ENCODE measurements around the gene PLAAT4. TPM values are rescaled to one million over a fixed set of nuclear protein-coding genes. Genes with fewer than 3 reads are reported as not detected.
A peak's percentile ranks its signal among the peaks of the same experiment; 100 is the strongest.

PLAAT4 gene
- total and polyA plus RNA-seq, 2 experiments from 2014 or later: 7.9 to 13.7 TPM

- Histone ChIP-seq H3K4me1 (ENCODE audit: insufficient read depth) (no peaks in the 10 kb centered on the region), H3K9me3 (ENCODE audit: low read depth) (peaks cover 2% of the 10 kb centered on the region), H2AFZ (no peak overlapping the region), H3K4me3 (no peak overlapping the region), H3K4me2 (no peak overlapping the region), H3K36me3 (replicated peaks; ENCODE audit: insufficient read depth, low read depth) (no peaks in the 10 kb centered on the region), H4K20me1 (ENCODE audit: insufficient read depth, poor library complexity, severe bottlenecking) (no peaks in the 10 kb centered on the region), H3K79me2 (no peaks in the 10 kb centered on the region), H3K27ac (peak overlapping the region; percentile 30), H3K27me3 (no peaks in the 10 kb centered on the region), H3K9me2 (replicated peaks; ENCODE audit: insufficient read depth) (no peaks in the 10 kb centered on the region)
- 78% methylated on average over 5 of the region's 5 CpGs for WGBS (ENCODE audit: low lambda C conversion rate, missing lambda C conversion rate)
- TF ChIP-seq EZH2phosphoT487 (IDR thresholded peaks at IDR 0.05; ENCODE audit: low read depth, severe bottlenecking, unreplicated experiment) (no peak), EZH2 (IDR thresholded peaks at IDR 0.05; ENCODE audit: borderline replicate concordance) (no peak), CTCF (IDR thresholded peaks at IDR 0.05; ENCODE audit: poor library complexity) (no peak)
- DNase-seq (ENCODE audit: low spot score): no peak
Measured at GRCh38 chr11:63520606-63521170, 15.9 kb upstream of the PLAAT4 start.

GRCh38 chr11:63521896-63522295, 14.7 kb upstream of the PLAAT4 start:
- H3K27me3 ChIP-seq: no peaks in the 10 kb centered on the region
- H3K9me3 ChIP-seq (ENCODE audit: low read depth): peaks cover 2% of the 10 kb centered on the region
- TF ChIP-seq EZH2 (IDR thresholded peaks at IDR 0.05; ENCODE audit: borderline replicate concordance) (no peak), CTCF (IDR thresholded peaks at IDR 0.05; ENCODE audit: poor library complexity) (no peak), EZH2phosphoT487 (IDR thresholded peaks at IDR 0.05; ENCODE audit: low read depth, severe bottlenecking, unreplicated experiment) (no peak)
- no peaks in the 10 kb centered on the region for H3K9me2 ChIP-seq (replicated peaks; ENCODE audit: insufficient read depth)
- no peaks in the 10 kb centered on the region for H3K4me1 ChIP-seq (ENCODE audit: insufficient read depth)
- H3K36me3 ChIP-seq (replicated peaks; ENCODE audit: insufficient read depth, low read depth): no peaks in the 10 kb centered on the region
- H4K20me1 ChIP-seq (ENCODE audit: insufficient read depth, poor library complexity, severe bottlenecking): no peaks in the 10 kb centered on the region
- H3K4me3 ChIP-seq: no peak overlapping the region
- H3K4me2 ChIP-seq: no peak overlapping the region
- no peaks in the 10 kb centered on the region for H3K79me2 ChIP-seq
- H3K27ac ChIP-seq: peak overlapping the region; percentile 30
- WGBS (ENCODE audit: low lambda C conversion rate, missing lambda C conversion rate): 90% methylated on average over 2 of the region's 2 CpGs
- H2AFZ ChIP-seq: no peak overlapping the region
- DNase-seq (ENCODE audit: low spot score): no peak

- Histone ChIP-seq H3K9me2 (replicated peaks; ENCODE audit: insufficient read depth) (no peaks in the 10 kb centered on the region), H3K9me3 (ENCODE audit: low read depth) (peaks cover 2% of the 10 kb centered on the region), H3K4me1 (ENCODE audit: insufficient read depth) (peaks cover 9% of the 10 kb centered on the region), H3K27ac (peak overlapping the region; percentile 44), H3K4me2 (no peak overlapping the region), H3K4me3 (no peak overlapping the region), H3K36me3 (replicated peaks; ENCODE audit: insufficient read depth, low read depth) (no peaks in the 10 kb centered on the region), H2AFZ (no peak overlapping the region), H3K27me3 (no peaks in the 10 kb centered on the region), H3K79me2 (no peaks in the 10 kb centered on the region), H4K20me1 (ENCODE audit: insufficient read depth, poor library complexity, severe bottlenecking) (no peaks in the 10 kb centered on the region)
- DNase-seq (ENCODE audit: low spot score): no peak
- WGBS (ENCODE audit: low lambda C conversion rate, missing lambda C conversion rate): 64% methylated on average over 7 of the region's 7 CpGs
- TF ChIP-seq EZH2 (IDR thresholded peaks at IDR 0.05; ENCODE audit: borderline replicate concordance) (no peak), EZH2phosphoT487 (IDR thresholded peaks at IDR 0.05; ENCODE audit: low read depth, severe bottlenecking, unreplicated experiment) (no peak), CTCF (IDR thresholded peaks at IDR 0.05; ENCODE audit: poor library complexity) (no peak)
Measured at GRCh38 chr11:63523151-63523550, 13.5 kb upstream of the PLAAT4 start.

All from hepatocyte (in vitro differentiated cells).